Small intestine (tissue), 16 donors: ENCODE data around the gene GRIA4. TPM values are rescaled to one million over a fixed set of nuclear protein-coding genes. Genes with fewer than 3 reads are reported as not detected.

Source experiments
- DNase-seq, 2 donors: peaks; one replicate each; pipeline versions ENCODE4 v3.0.0 to v3.0.0-alpha.2; 2013
- FAIRE-seq: peaks from 2 replicates; lab custom pipeline; 2012; peaks lifted over from hg19 to GRCh38; lab: Jason Lieb, UNC
- H3K27ac ChIP-seq, 3 donors: one replicate each; pipeline ENCODE4 v1.5.1; 2013; ENCODE audit warnings: low read length in 2 of 3, mild to moderate bottlenecking in 2 of 3, control low read depth in 1 of 3, inconsistent platforms in 1 of 3, low read depth in 1 of 3, moderate library complexity in 1 of 3
- H3K27me3 ChIP-seq, 3 donors: one replicate each; pipeline ENCODE4 v1.6.1; 2013; ENCODE audit warnings: low read length in 3 of 3, inconsistent platforms in 1 of 3; ENCODE audit not compliant: control insufficient read depth in 3 of 3, insufficient read depth in 3 of 3
- H3K36me3 ChIP-seq, 3 donors: one replicate each; pipeline ENCODE4 v1.6.1; 2013; ENCODE audit warnings: low read length in 3 of 3, inconsistent platforms in 1 of 3, low read depth in 1 of 3, mild to moderate bottlenecking in 1 of 3, moderate library complexity in 1 of 3; ENCODE audit not compliant: control insufficient read depth in 3 of 3, insufficient read depth in 2 of 3
- H3K4me1 ChIP-seq, 3 donors: one replicate each; pipeline ENCODE4 v1.6.1; 2013; ENCODE audit warnings: low read length in 2 of 3, inconsistent platforms in 1 of 3, low read depth in 1 of 3, mild to moderate bottlenecking in 1 of 3, moderate library complexity in 1 of 3; ENCODE audit not compliant: control insufficient read depth in 3 of 3, insufficient read depth in 2 of 3
- H3K4me3 ChIP-seq, 3 donors: one replicate each; pipeline ENCODE4 v1.5.1; 2013; ENCODE audit warnings: low read length in 3 of 3, control low read depth in 1 of 3, inconsistent platforms in 1 of 3, low read depth in 1 of 3, mild to moderate bottlenecking in 1 of 3, moderate library complexity in 1 of 3
- H3K9me3 ChIP-seq, 2 donors: one replicate each; pipeline ENCODE4 v1.6.1; 2013; ENCODE audit warnings: low read depth in 1 of 2, low read length in 1 of 2; ENCODE audit not compliant: control insufficient read depth in 2 of 2, insufficient read depth in 1 of 2
- WGBS, 3 donors: extraction: QIAGEN DNeasy Blood & Tissue Kit; methylation state at CpG; one replicate each; pipeline ENCODE4 v1.1.7; 2013; 5-methylcytosine and 5-hydroxymethylcytosine counted together
- long read RNA-seq, 10 donors: transcript quantifications; one replicate each; lab custom pipeline, GENCODE V29; 2026
- polyA plus RNA-seq, 4 donors: library from polyadenylated mRNA; stranded (reverse) in 3 of 4; unstranded in 1 of 4; fragments of 200-250 nt in 3 of 4; fragments of 120-200 nt in 1 of 4; gene quantifications; one replicate each; pipeline versions ENCODE4 v1.2.1 to v1.2.3, GENCODE V29; 2013
- donor health status: healthy with polysubstance abuse.
- donor health status: control.
- donor health status: control.
- donor health status: Bipolar disorder and iron deficiency.
- donor health status: healthy.

Gene GRIA4
- 10 to 100 TPM in 1 of 4 donors, under 1 TPM in 1, not detected in 2; 0.34 to 22.9 TPM for polyA plus RNA-seq
- long read RNA-seq, donor 1, transcript GRIA4-210 (3 exons, 2,647 nt) = major isoform, 6 of 17 reads
- long read RNA-seq, donor 1, partial matches to known transcripts = 7 of 17 reads
- long read RNA-seq, donor 1, other reads (novel, unspliced or antisense) = 0 of 17 reads
- long read RNA-seq, donor 2, partial matches to known transcripts = 0 of 1 reads
- long read RNA-seq, donor 2, other reads (novel, unspliced or antisense) = 0 of 1 reads
- long read RNA-seq, donor 3 = 0 reads
- long read RNA-seq, donor 4 = 0 reads
- long read RNA-seq, donor 5 = 0 reads
- long read RNA-seq, donor 6, partial matches to known transcripts = 0 of 3 reads
- long read RNA-seq, donor 6, other reads (novel, unspliced or antisense) = 0 of 3 reads
- long read RNA-seq, donor 7 = 0 reads
- long read RNA-seq, donor 8, partial matches to known transcripts = 0 of 1 reads
- long read RNA-seq, donor 8, other reads (novel, unspliced or antisense) = 0 of 1 reads
- long read RNA-seq, donor 9, partial matches to known transcripts = 0 of 1 reads
- long read RNA-seq, donor 9, other reads (novel, unspliced or antisense) = 0 of 1 reads
- long read RNA-seq, donor 10, full-length matches to known transcripts = 2 of 2 reads
- long read RNA-seq, donor 10, partial matches to known transcripts = 0 of 2 reads
- long read RNA-seq, donor 10, other reads (novel, unspliced or antisense) = 0 of 2 reads

- Histone ChIP-seq H3K4me1 (peaks cover 0 to 9% (median 0%) of the 10 kb centered on the region in 3 donors), H3K9me3 (no peaks in the 10 kb centered on the region), H3K4me3 (peak within 1 kb of the TSS; percentile 28 to 54 (median 44)), H3K27me3 (peaks cover 0 to 29% (median 6%) of the 10 kb centered on the region in 3 donors), H3K27ac (peak within 1 kb of the TSS in 1 of 3 donors; percentile 38), H3K36me3 (no peaks in the 10 kb centered on the region)
- DNase-seq = peak; percentile 11 to 66
- WGBS, 3 donors = 2 to 5% (median 3%) methylated on average over 47 to 54 of the region's 54 CpGs
- no peak for FAIRE-seq
Measured at GRCh38 chr11:105609832-105610781, at the start of gene GRIA4. TSS of gene GRIA4 (plus strand) at chr11:105610073. CDS start at chr11:105610998, 925 bp downstream.

GRCh38 chr11:105573091-105573490 lies 36.8 kb upstream of the GRIA4 start:
- FAIRE-seq = no peak
- Histone ChIP-seq H3K36me3 (no peaks in the 10 kb centered on the region), H3K4me1 (no peaks in the 10 kb centered on the region), H3K27ac (no peak overlapping the region), H3K4me3 (no peak overlapping the region), H3K27me3 (no peaks in the 10 kb centered on the region), H3K9me3 (no peaks in the 10 kb centered on the region)
- WGBS, 3 donors = 57 to 71% (median 59%) methylated on average over 3 of the region's 3 CpGs
- DNase-seq = no peak

GRCh38 chr11:105574974-105575373 lies 34.9 kb upstream of the GRIA4 start:
- 85 to 91% (median 89%) methylated on average over 3 of the region's 3 CpGs for WGBS, 3 donors
- no peak overlapping the region for H3K27ac ChIP-seq
- H3K4me1 ChIP-seq = no peaks in the 10 kb centered on the region
- H3K4me3 ChIP-seq = no peak overlapping the region
- DNase-seq = no peak
- H3K27me3 ChIP-seq = no peaks in the 10 kb centered on the region
- no peaks in the 10 kb centered on the region for H3K9me3 ChIP-seq
- FAIRE-seq = no peak
- no peaks in the 10 kb centered on the region for H3K36me3 ChIP-seq

- Histone ChIP-seq H3K36me3 (no peaks in the 10 kb centered on the region), H3K4me3 (no peak overlapping the region), H3K27ac (no peak overlapping the region), H3K27me3 (no peaks in the 10 kb centered on the region), H3K9me3 (peaks cover 0 to 2% of the 10 kb centered on the region in 2 donors), H3K4me1 (no peaks in the 10 kb centered on the region)
- WGBS, 3 donors = 71 to 84% (median 78%) methylated on average over 2 of the region's 2 CpGs
- FAIRE-seq = no peak
- no peak for DNase-seq
Measured at GRCh38 chr11:105577641-105578040, 32.2 kb upstream of the GRIA4 start.

- H3K4me1 ChIP-seq = no peaks in the 10 kb centered on the region
- 27 to 81% (median 59%) methylated on average over 2 of the region's 2 CpGs for WGBS, 3 donors
- no peak overlapping the region for H3K27ac ChIP-seq
- H3K9me3 ChIP-seq = peaks cover 0 to 2% of the 10 kb centered on the region in 2 donors
- H3K36me3 ChIP-seq = no peaks in the 10 kb centered on the region
- FAIRE-seq (no peak), DNase-seq (peak in 1 of 2 donors; percentile 16)
- no peaks in the 10 kb centered on the region for H3K27me3 ChIP-seq
- no peak overlapping the region for H3K4me3 ChIP-seq
Measured at GRCh38 chr11:105579111-105579510, 30.8 kb upstream of the GRIA4 start.

- no peak overlapping the region for H3K27ac ChIP-seq
- DNase-seq = no peak
- H3K36me3 ChIP-seq = no peaks in the 10 kb centered on the region
- no peak for FAIRE-seq
- no peaks in the 10 kb centered on the region for H3K27me3 ChIP-seq
- H3K4me1 ChIP-seq = no peaks in the 10 kb centered on the region
- peaks cover 0 to 2% of the 10 kb centered on the region in 2 donors for H3K9me3 ChIP-seq
- H3K4me3 ChIP-seq = no peak overlapping the region
- 64 to 73% (median 68%) methylated on average over 4 of the region's 4 CpGs for WGBS, 3 donors
Measured at GRCh38 chr11:105582497-105582896, 27.4 kb upstream of the GRIA4 start.

GRCh38 chr11:105588001-105588400 lies 21.9 kb upstream of the GRIA4 start:
- no peaks in the 10 kb centered on the region for H3K9me3 ChIP-seq
- H3K36me3 ChIP-seq = no peaks in the 10 kb centered on the region
- FAIRE-seq (no peak), DNase-seq (no peak)
- WGBS, 3 donors = 84 to 92% (median 89%) methylated on average over 2 of the region's 2 CpGs
- no peak overlapping the region for H3K27ac ChIP-seq
- H3K4me1 ChIP-seq = no peaks in the 10 kb centered on the region
- H3K4me3 ChIP-seq = no peak overlapping the region
- peaks cover 0 to 2% (median 0%) of the 10 kb centered on the region in 3 donors for H3K27me3 ChIP-seq

GRCh38 chr11:105589346-105589745 lies 20.5 kb upstream of the GRIA4 start:
- FAIRE-seq (no peak), DNase-seq (no peak)
- no peak overlapping the region for H3K4me3 ChIP-seq
- no peak overlapping the region for H3K27ac ChIP-seq
- no peaks in the 10 kb centered on the region for H3K9me3 ChIP-seq
- H3K4me1 ChIP-seq = no peaks in the 10 kb centered on the region
- peaks cover 0 to 2% (median 0%) of the 10 kb centered on the region in 3 donors for H3K27me3 ChIP-seq
- WGBS, 3 donors = 68 to 79% (median 75%) methylated on average over 4 of the region's 4 CpGs
- no peaks in the 10 kb centered on the region for H3K36me3 ChIP-seq
